Fibroblast of lung (primary cell): ENCODE results near the gene SCUBE1. TPM values are rescaled to one million over a fixed set of nuclear protein-coding genes. Genes with fewer than 3 reads are reported as not detected.

Source experiments
- DNase-seq, 2 donors: peaks; one replicate each; pipeline versions ENCODE4 v3.0.0 to v3.0.0-alpha.2; 2010; ENCODE audit warnings: low read depth in 2 of 2
- H2AFZ ChIP-seq: 2 replicates; pipeline ENCODE4 v1.5.1; 2012; ENCODE audit warnings: low read length, control low read depth, inconsistent platforms
- H3K27ac ChIP-seq: 2 replicates; pipeline ENCODE4 v1.5.1; 2011; ENCODE audit warnings: low read length, control low read depth; ENCODE audit not compliant: insufficient read depth
- H3K27me3 ChIP-seq: 2 replicates; pipeline ENCODE4 v1.5.1; 2011; ENCODE audit warnings: mild to moderate bottlenecking, low read length; ENCODE audit not compliant: control insufficient read depth, insufficient read depth
- H3K36me3 ChIP-seq: 2 replicates; pipeline ENCODE4 v1.5.1; 2011; ENCODE audit warnings: low read length; ENCODE audit not compliant: control insufficient read depth, insufficient read depth
- H3K4me1 ChIP-seq: 2 replicates; pipeline ENCODE4 v1.5.1; 2011; ENCODE audit warnings: low read length; ENCODE audit not compliant: control insufficient read depth, insufficient read depth; ENCODE audit errors: extremely low read depth
- H3K4me2 ChIP-seq: 2 replicates; pipeline ENCODE4 v1.5.1; 2011; ENCODE audit warnings: low read length, control low read depth; ENCODE audit not compliant: insufficient read depth; ENCODE audit errors: extremely low read depth
- H3K4me3 ChIP-seq, 4 experiments: fragments of 200-600 bp in 1 of 4; sonication (generic) in 1 of 4; replicated peaks in 1 of 4; 2 replicates each; pipeline ENCODE4 v1.5.1; 2011 to 2016; ENCODE audit warnings: low read length in 4 of 4, low read depth in 3 of 4, mild to moderate bottlenecking in 3 of 4, control low read depth in 2 of 4, inconsistent platforms in 1 of 4, mixed read lengths in 1 of 4; ENCODE audit not compliant: insufficient read depth in 1 of 4; ENCODE audit errors: control extremely low read depth in 1 of 4
- H3K79me2 ChIP-seq: 2 replicates; pipeline ENCODE4 v1.5.1; 2012; ENCODE audit warnings: mild to moderate bottlenecking, low read length, inconsistent platforms; ENCODE audit not compliant: control insufficient read depth, insufficient read depth
- H3K9ac ChIP-seq: 2 replicates; pipeline ENCODE4 v1.5.1; 2011; ENCODE audit warnings: mild to moderate bottlenecking, low read length, control low read depth; ENCODE audit not compliant: insufficient read depth
- H3K9me3 ChIP-seq: 2 replicates; pipeline ENCODE4 v1.5.1; 2012; ENCODE audit warnings: low read depth, low read length; ENCODE audit not compliant: control insufficient read depth, insufficient read depth
- H4K20me1 ChIP-seq: 2 replicates; pipeline ENCODE4 v1.5.1; 2011; ENCODE audit warnings: low read length; ENCODE audit not compliant: control insufficient read depth, insufficient read depth; ENCODE audit errors: extremely low read depth
- EZH2 ChIP-seq: IDR thresholded peaks from 2 replicates; pipeline ENCODE4 v1.5.1; 2012; ENCODE audit warnings: low read length, control low read depth, mild to moderate bottlenecking; ENCODE audit errors: missing control alignments
- polyA plus RNA-seq, 2 donors: library from polyadenylated mRNA; depleted of rRNA in 1 of 2; stranded (reverse) in 1 of 2; unstranded in 1 of 2; fragments of >200 nt; gene quantifications; 2 replicates each; pipeline ENCODE4 v1.2.1, GENCODE V29; 2011 to 2012; ENCODE audit warnings: missing spikeins in 1 of 2
- total RNA-seq: library from RNA; depleted of rRNA; stranded (reverse); fragments of >200 nt; gene quantifications from 2 replicates; pipeline ENCODE4 v1.2.1, GENCODE V29; 2014
- TF ChIP-seq, protein P1 (sequence below), 2 donors: IDR thresholded peaks in 1 of 2; conservative IDR thresholded peaks in 1 of 2; 1 replicate in 1 of 2; 2 replicates in 1 of 2; pipeline ENCODE4 v1.5.1; 2011 to 2012; ENCODE audit warnings: low read length in 2 of 2, control low read depth in 1 of 2, inconsistent platforms in 1 of 2, low read depth in 1 of 2, mild to moderate bottlenecking in 1 of 2

Gene SCUBE1
- total and polyA plus RNA-seq, 2 donors (not counting 1 experiment from before 2014, with no cell fraction given): 0.17 TPM; not detected in 1

DNA sequence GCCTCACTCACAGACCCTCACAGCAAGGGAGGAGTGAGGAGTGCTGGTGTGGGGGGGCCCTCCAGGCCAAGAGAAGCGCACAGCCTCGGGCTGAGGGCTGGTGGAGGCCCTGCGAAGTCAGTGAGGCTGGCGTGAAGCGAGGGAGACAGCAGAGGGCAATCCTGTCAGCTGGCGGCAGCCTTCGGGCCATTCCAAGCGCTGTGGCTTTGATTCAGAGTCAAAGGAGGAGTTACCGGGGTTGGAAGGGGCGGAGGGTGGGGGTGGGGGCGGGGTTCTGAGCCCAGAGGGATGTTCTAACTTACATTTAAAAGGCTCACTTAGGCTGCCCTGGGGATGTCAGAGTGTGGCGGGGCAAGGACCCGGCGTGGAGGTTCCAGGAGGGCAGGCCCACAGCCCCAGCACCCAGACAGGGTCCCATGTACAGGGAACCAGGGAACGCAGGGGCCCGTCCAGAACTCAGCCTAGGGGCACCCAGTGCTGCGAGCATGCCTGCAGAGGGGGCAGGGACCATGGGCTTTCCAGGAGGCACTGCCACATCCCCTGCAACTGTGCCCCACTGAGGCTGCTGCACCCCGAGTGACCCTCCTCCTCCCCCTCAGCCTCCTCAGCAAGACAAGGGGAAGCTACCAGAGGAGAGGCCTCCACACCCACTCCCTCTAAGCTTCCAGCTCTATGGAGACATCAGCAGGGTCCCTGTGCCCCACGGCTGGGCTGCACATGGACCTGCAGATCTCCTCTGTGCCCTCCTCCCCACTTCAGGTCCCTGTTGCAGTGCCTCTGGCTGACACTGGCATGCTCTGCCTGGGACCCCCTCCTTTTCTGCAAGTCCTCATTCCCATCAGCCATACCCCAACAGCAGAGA lies 116.6 kb downstream of the SCUBE1 start:
- H2AFZ ChIP-seq: no peak overlapping the region
- TF ChIP-seq EZH2: no peak
- TF ChIP-seq, protein P1, sequence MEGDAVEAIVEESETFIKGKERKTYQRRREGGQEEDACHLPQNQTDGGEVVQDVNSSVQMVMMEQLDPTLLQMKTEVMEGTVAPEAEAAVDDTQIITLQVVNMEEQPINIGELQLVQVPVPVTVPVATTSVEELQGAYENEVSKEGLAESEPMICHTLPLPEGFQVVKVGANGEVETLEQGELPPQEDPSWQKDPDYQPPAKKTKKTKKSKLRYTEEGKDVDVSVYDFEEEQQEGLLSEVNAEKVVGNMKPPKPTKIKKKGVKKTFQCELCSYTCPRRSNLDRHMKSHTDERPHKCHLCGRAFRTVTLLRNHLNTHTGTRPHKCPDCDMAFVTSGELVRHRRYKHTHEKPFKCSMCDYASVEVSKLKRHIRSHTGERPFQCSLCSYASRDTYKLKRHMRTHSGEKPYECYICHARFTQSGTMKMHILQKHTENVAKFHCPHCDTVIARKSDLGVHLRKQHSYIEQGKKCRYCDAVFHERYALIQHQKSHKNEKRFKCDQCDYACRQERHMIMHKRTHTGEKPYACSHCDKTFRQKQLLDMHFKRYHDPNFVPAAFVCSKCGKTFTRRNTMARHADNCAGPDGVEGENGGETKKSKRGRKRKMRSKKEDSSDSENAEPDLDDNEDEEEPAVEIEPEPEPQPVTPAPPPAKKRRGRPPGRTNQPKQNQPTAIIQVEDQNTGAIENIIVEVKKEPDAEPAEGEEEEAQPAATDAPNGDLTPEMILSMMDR (conservative IDR thresholded peaks at IDR 0.05 in 1 of 2, IDR thresholded peaks at IDR 0.05 in 1 of 2; ENCODE audit: low read depth in 1 of 2, low read length in 2 of 2): no peak

DNA sequence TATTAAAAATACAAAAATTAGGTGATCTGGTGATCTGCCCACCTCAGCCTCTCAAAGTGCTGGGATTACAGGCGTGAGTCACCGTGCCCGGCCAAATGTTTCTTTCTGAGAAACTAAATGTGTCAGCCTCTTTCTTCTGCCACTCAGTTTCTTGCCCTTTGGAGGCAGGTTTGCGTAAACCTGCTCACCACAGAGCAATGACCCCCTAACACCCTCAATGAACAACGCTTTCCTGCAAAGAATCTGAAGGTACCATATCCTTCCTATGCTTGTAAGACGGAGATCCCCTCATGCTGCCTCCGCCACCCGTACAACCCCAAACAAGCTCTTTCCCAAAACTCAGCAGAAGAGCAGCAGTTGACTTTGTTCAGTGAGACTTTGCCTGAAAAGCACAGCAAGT lies 117.6 kb downstream of the SCUBE1 start:
- no peak overlapping the region for H3K27ac ChIP-seq
- no peak for DNase-seq
- no peaks in the 10 kb centered on the region for H3K79me2 ChIP-seq
- no peak overlapping the region for H2AFZ ChIP-seq
- H4K20me1 ChIP-seq: no peaks in the 10 kb centered on the region
- no peak overlapping the region for H3K4me2 ChIP-seq
- H3K36me3 ChIP-seq: no peaks in the 10 kb centered on the region
- peaks cover 7% of the 10 kb centered on the region for H3K4me1 ChIP-seq
- H3K27me3 ChIP-seq: peaks cover 9% of the 10 kb centered on the region
- H3K9me3 ChIP-seq: no peaks in the 10 kb centered on the region
- no peak overlapping the region for H3K4me3 ChIP-seq
- TF ChIP-seq, protein P1 (conservative IDR thresholded peaks at IDR 0.05 in 1 of 2, IDR thresholded peaks at IDR 0.05 in 1 of 2; ENCODE audit: low read depth in 1 of 2, low read length in 2 of 2): no peak
- TF ChIP-seq EZH2: no peak
- H3K9ac ChIP-seq: no peak overlapping the region

More for the DNA sequence above, 116.6 kb downstream of the SCUBE1 start:
- Histone ChIP-seq H3K4me1 (peaks cover 7% of the 10 kb centered on the region), H3K4me2 (no peak overlapping the region), H4K20me1 (no peaks in the 10 kb centered on the region), H3K9ac (peak overlapping the region; percentile 42), H3K9me3 (no peaks in the 10 kb centered on the region), H3K79me2 (no peaks in the 10 kb centered on the region), H3K4me3 (no peak overlapping the region), H3K27me3 (peaks cover 9% of the 10 kb centered on the region), H3K27ac (no peak overlapping the region), H3K36me3 (no peaks in the 10 kb centered on the region)
- peak; percentile 40 to 41 for DNase-seq

GRCh38 chr22:43222987-43223386 lies 120.2 kb downstream of the SCUBE1 start:
- H3K4me2 ChIP-seq: no peak overlapping the region
- peaks cover 9% of the 10 kb centered on the region for H3K27me3 ChIP-seq
- no peak for DNase-seq
- no peak overlapping the region for H2AFZ ChIP-seq
- H3K4me3 ChIP-seq: no peak overlapping the region
- H3K9ac ChIP-seq: no peak overlapping the region
- H3K79me2 ChIP-seq: no peaks in the 10 kb centered on the region
- H3K9me3 ChIP-seq: no peaks in the 10 kb centered on the region
- H3K36me3 ChIP-seq: no peaks in the 10 kb centered on the region
- H3K4me1 ChIP-seq: peaks cover 6% of the 10 kb centered on the region
- no peak for TF ChIP-seq EZH2
- TF ChIP-seq, protein P1 (conservative IDR thresholded peaks at IDR 0.05 in 1 of 2, IDR thresholded peaks at IDR 0.05 in 1 of 2; ENCODE audit: low read depth in 1 of 2, low read length in 2 of 2): no peak
- no peak overlapping the region for H3K27ac ChIP-seq
- no peaks in the 10 kb centered on the region for H4K20me1 ChIP-seq
